Glomerular visceral epithelial cell (primary cell): ENCODE measurements around the gene MSL3.

Experiments
- DNase-seq: peaks from one replicate; pipeline ENCODE4 v3.0.0-alpha.2; 2016; ENCODE audit errors: extremely low spot score

The MSL3 gene

GRCh38 chrX:11759172-11759460 is 1.1 kb downstream of the MSL3 start:
- no peak for DNase-seq

- peak; percentile 82 for DNase-seq
These were observed 1.6 kb downstream of the MSL3 start for GRCh38 chrX:11759461-11760311.

DNA sequence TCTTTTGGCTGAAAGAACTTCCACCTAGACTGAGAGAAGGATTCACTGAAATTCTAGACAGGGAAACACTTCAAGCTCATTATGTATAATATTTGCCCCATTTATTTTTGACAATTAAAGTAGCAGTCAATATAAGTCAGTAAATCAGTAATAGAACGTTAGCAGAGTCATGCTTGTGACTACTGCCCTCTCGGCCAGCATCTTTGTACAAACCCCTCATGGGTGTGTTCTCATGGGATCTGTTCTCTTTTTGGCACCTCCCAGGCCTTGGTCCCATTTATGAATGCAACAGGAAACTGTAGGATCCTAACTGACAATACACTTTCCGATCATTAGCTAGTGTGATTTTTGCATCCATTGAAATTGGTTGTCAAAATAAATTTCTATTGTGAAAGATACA is 2.9 kb downstream of the MSL3 start:
- no peak for DNase-seq

- DNase-seq: no peak
These were observed 6.6 kb downstream of the MSL3 start for GRCh38 chrX:11764602-11765067.

- DNase-seq: no peak
These were observed 7.4 kb downstream of the MSL3 start for GRCh38 chrX:11765449-11765848.

- no peak for DNase-seq
These were observed 8.4 kb downstream of the MSL3 start for GRCh38 chrX:11766487-11766886.

GRCh38 chrX:11768039-11768438 is 10.0 kb downstream of the MSL3 start:
- no peak for DNase-seq

- peak; percentile 49 for DNase-seq
These were observed 12.3 kb downstream of the MSL3 start for GRCh38 chrX:11770320-11770719.

DNA sequence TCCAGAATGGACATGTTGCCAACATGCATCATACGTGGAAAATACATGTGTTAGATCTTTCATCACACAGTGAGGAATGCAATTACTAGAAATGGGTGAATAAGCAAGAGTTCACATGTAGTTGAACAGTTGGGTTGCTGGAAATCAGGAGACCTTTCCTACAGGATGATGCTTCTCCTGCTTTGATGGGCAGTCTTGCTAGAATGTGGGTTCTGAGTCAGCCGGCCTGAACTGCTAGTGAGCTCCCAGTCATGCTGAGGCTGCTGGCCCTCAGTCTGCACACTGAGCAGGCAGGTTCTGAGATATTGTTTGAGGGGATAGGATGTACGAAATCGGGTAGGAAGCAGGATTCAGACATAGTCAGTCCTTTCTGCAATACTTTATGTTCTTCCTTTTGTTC is 20.2 kb downstream of the MSL3 start:
- DNase-seq: no peak

DNA sequence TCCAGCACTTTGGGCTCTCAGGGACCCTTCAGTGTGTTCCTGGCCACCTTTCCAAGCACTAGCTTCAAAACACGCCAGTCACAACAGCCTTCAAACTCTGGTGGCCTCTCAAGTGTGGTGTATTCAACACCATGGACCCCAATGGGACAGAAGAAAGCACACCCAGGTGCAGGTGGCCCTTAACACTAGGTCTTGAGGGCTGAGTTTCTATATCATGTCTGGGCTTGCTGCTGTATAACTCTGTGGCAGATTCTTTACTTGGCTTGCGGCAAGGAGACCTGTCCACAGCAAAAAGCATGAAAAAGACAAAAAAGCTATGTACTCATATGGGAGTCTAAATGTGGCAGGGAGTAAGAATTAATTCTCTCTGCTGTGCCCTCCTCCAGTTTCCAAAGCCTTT is 23.1 kb downstream of the MSL3 start:
- DNase-seq: no peak

GRCh38 chrX:11781734-11782370 is 23.8 kb downstream of the MSL3 start:
- no peak for DNase-seq

GRCh38 chrX:11784543-11784942 is 26.5 kb downstream of the MSL3 start:
- DNase-seq: no peak

DNA sequence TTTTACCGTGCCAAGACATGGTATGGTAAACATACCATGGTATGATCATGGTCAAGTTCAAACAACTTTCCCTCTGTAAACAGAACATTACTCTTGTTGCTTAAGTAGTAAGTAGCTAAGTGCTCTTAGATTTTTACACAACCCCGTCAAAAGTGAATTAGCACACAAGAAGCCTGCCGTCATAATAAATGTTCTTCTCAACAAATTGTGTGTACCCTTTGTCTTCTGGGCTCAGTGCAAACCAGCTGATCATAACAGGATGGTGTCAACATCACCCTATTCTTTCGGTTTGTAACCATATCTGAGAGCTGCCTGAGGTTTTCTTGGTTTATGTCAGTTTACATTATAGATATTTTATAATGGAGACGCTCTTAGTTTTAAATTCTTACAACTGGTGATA is 28.8 kb downstream of the MSL3 start:
- no peak for DNase-seq

DNA sequence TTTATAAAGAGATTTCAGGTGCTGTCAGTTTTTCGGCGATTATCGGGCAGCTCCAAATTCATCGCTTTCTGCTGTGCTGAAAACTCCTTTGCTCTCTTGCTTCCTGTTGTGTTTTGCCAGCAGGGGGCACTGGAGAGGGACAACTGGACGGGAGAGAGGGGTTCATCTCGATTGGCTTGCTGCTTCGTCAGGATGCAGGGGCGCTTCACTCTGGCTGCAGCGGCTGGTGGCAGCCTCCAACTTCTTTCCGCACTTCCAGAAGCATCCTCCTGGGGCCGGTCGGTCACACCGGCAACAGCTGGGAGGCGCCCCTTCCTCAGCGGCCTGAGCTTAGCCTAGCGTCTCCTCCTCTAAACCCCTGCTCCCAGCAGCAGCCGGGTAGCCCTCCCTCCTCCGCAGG is 29.5 kb downstream of the MSL3 start:
- DNase-seq: no peak

DNA sequence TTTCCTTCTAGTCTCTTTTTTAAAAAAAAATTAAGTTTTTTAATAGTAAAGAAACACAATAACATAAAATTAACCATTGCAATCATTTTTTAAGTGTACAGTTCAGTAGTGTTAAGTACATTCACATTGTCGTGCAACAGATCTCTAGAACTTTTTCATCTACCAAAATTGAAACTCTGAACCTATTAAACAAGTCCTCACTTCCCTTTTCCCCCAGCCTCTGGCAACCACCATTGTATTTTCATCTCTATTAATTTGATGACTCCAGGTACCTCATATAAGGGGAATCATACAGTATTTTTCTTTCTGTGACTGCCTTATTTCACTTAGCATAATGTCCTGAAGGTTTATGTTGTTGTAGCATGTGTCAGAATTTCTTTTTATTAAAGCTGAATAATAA is 31.8 kb downstream of the MSL3 start:
- DNase-seq: no peak

DNA sequence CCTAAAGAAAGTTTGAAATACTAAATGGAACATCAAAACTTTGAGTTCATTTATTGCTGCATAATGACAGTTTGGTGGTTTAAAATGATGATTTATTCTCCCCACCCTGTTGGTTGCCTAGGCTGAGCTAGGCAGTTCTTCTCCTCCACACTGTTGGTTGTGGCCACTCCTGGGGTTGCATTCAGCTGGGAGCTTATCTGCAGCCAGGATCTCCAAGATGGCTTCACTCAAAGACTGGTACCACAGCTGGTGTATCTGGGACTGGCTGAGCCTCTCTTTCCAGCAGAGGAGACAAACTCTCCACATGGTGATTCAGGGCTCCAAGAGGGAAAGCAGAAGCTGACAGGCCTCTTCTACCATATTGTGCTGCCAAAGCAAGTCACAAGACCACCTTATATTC is 33.1 kb downstream of the MSL3 start:
- no peak for DNase-seq

DNA sequence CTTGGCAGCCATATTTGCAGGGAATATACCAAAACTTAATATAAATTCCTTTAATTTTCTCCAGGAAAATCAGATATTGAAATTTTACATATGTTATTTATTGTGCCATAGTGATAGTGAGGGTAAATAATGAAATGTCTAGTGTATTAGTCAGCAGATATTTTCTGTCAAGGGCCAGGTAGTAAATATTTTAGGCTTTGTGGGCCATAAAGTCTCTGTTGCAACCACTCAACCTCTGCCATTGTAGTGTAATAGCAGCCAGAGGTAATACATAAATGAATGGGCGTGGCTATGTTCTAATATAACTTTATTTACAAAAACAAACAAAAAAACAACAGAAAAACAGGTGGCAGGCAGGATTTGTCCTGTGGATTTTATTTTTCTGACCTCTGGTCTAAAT is 33.5 kb downstream of the MSL3 start:
- DNase-seq: no peak

- no peak for DNase-seq
These were observed 34.7 kb downstream of the MSL3 start for GRCh38 chrX:11792461-11793421.

DNA sequence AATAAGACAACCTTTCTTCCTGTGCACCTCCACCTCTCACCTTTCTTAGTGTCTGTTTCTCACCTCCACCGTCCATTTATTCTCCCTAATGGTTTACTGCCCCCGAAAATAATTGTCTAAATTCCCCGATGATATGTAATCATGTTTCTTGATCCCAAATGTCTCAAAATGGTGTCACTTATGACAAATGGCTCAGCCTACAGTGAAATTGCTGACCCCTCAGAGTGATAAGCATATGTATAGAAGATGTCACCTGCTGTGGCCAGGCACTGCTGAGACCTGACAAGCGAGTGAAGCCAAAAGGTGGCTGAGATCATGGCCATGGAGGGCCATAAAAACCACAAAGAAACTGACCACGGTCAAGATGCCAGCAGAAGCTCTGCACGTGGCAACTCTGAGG is 35.7 kb downstream of the MSL3 start:
- no peak for DNase-seq

DNA sequence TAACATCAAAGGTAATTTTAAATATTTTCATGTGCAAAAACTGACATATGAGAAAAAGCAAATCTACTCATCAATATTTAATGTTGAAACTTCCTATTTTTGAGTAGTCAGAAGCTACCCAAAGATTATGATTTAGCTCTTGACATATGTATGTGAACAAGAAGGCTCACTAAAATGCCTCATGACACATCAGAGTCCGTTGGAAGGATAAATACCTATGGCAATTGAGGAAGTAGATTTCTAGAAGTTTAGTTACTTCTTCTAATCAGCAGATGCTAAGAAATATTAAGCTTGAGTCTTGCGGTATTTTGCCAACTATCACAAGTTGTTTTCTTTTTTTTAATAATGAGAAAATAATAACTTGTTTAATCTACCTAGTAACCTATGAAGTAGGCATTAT is 55.3 kb downstream of the MSL3 start:
- DNase-seq: no peak
